Breast epithelium (tissue), 3 donors: ENCODE measurements around the gene ADGRB2.

Experiments used
- POLR2A ChIP-seq: fragments of 450-650 bp; IDR thresholded peaks from one replicate; pipeline ENCODE4 v1.6.1; 2016; ENCODE audit warnings: antibody characterized with exemption, mild to moderate bottlenecking, moderate library complexity
- POLR2AphosphoS5 ChIP-seq, 3 donors: sonication (generic); formaldehyde crosslinking; IDR thresholded peaks; one replicate each; pipeline ENCODE4 v1.6.1; 2017; ENCODE audit warnings: antibody characterized with exemption in 3 of 3
- TF ChIP-seq, protein P1 (sequence below), 3 donors: fragments of 450-650 bp; IDR thresholded peaks; one replicate each; pipeline ENCODE4 v1.5.1; 2016 to 2017; ENCODE audit warnings: antibody characterized with exemption in 3 of 3, mild to moderate bottlenecking in 3 of 3, moderate library complexity in 3 of 3

DNA sequence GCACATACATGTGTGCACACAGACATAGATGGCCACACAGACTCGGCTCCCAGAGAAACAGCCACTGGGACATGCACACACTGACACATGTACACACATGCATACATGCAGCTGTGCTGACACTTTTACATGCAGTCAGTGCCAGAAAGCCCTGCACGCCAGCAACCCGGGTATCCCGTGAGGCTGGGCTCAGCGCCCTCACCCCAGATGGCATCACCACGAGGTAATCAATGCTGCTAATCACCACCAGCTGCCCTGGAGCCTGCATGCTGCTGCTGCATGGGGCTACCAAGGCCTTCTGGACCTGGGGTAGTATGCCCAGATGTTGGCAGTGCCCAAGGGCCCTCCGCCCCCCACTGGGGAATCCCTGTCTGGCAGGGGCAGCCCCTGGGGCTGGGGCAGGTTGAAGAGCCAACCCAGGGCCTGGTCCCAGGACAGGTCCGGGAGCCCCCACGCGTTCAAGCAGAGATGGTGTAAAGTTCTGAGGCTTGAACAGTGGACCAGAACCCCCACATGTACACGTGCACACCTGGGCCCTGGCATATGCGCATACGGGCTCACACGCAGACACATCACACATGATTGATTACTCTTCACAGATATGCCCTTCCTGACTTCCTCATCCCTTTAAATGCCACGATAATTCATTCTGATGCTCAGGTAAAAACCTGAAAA, 57.6 kb downstream of the ADGRB2 start:
- TF ChIP-seq, protein P1, sequence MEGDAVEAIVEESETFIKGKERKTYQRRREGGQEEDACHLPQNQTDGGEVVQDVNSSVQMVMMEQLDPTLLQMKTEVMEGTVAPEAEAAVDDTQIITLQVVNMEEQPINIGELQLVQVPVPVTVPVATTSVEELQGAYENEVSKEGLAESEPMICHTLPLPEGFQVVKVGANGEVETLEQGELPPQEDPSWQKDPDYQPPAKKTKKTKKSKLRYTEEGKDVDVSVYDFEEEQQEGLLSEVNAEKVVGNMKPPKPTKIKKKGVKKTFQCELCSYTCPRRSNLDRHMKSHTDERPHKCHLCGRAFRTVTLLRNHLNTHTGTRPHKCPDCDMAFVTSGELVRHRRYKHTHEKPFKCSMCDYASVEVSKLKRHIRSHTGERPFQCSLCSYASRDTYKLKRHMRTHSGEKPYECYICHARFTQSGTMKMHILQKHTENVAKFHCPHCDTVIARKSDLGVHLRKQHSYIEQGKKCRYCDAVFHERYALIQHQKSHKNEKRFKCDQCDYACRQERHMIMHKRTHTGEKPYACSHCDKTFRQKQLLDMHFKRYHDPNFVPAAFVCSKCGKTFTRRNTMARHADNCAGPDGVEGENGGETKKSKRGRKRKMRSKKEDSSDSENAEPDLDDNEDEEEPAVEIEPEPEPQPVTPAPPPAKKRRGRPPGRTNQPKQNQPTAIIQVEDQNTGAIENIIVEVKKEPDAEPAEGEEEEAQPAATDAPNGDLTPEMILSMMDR (IDR thresholded peaks at IDR 0.05), result no peak
- TF ChIP-seq POLR2A, result no peak
- no peak for TF ChIP-seq POLR2AphosphoS5 (IDR thresholded peaks at IDR 0.05)
